Endometrium (tissue), 2 donors: ENCODE data around the gene KLHDC2.
"Not testable (repeated sequence)": the region's sequence is repeated elsewhere in the genome, so short reads cannot be mapped to it uniquely, and the experiment has no call there.

ENCODE experiments used
- FAIRE-seq: peaks from 2 replicates; lab custom pipeline; 2012; peaks lifted over from hg19 to GRCh38; lab: Jason Lieb, UNC
- donor health status: control.
- donor health status: control.

The KLHDC2 gene

GRCh38 chr14:49781040-49781439 lies 13.1 kb downstream of the KLHDC2 start:
- FAIRE-seq, result not testable (repeated sequence)

GRCh38 chr14:49783394-49784014 lies 15.6 kb downstream of the KLHDC2 start:
- FAIRE-seq, result no peak

GRCh38 chr14:49786315-49786714 lies 18.4 kb downstream of the KLHDC2 start:
- no peak for FAIRE-seq

GRCh38 chr14:49792618-49793017 lies 24.7 kb downstream of the KLHDC2 start:
- no peak for FAIRE-seq

- no peak for FAIRE-seq
These were observed 28.1 kb downstream of the KLHDC2 start for GRCh38 chr14:49796025-49796424.

- no peak for FAIRE-seq
These were observed 40.8 kb downstream of the KLHDC2 start for GRCh38 chr14:49808780-49809179.

- not testable (repeated sequence) for FAIRE-seq
These were observed 48.2 kb downstream of the KLHDC2 start for GRCh38 chr14:49816118-49816517.

- FAIRE-seq, result no peak
These were observed 48.9 kb downstream of the KLHDC2 start for GRCh38 chr14:49816844-49817243.

- no peak for FAIRE-seq
These were observed 52.2 kb downstream of the KLHDC2 start for GRCh38 chr14:49820176-49820575.

- peak; percentile 41 for FAIRE-seq
These were observed 60.7 kb downstream of the KLHDC2 start for GRCh38 chr14:49828640-49829039.
